GM18907 (cell line): ENCODE results near the gene ERBB4.
"Not testable (repeated sequence)": the region's sequence is repeated elsewhere in the genome, so short reads cannot be mapped to it uniquely, and the experiment has no call there.

Source experiments
- ATAC-seq: cut with Tn5 transposase; IDR thresholded peaks from one replicate; pipeline ENCODE4 v1.9.1; 2021; ENCODE audit warnings: mild to moderate bottlenecking, moderate library complexity; ENCODE audit not compliant: unreplicated experiment

ERBB4 gene

DNA sequence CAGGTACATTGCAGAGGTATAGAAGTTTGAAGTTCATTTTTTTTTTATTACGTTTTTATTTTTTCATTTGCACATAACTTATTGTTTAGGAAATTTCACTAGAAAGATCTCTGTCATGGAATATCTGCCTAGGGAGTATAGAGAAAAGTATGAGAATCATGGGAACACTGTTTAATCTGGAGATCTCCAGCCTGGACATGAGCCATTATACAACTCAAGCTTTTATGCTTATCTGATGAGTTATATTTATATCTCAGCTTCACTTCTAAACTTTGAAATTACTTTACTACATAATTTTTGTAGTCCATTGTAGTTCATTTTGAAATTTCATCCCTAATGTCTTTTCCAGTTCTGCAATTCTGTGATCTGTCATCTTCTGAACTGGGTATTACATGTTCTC lies 515.6 kb downstream of the ERBB4 start:
- no peak for ATAC-seq

DNA sequence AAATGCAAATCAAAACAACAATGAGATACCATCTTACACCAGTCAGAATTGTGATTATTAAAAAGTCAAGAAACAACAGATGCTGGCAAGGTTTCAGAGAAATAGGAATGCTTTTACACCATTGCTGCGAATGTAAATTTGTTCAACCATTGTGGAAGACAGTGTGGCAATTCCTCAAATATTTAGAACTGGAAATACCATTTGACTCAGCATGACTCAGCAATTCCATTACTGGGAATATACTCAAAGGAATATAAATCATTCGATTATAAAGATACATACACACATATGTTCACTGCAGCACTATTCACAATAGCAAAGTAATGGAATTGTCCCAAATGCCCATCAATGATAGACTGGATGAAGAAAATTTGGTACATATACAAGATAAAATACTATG lies 516.7 kb downstream of the ERBB4 start:
- no peak for ATAC-seq

DNA sequence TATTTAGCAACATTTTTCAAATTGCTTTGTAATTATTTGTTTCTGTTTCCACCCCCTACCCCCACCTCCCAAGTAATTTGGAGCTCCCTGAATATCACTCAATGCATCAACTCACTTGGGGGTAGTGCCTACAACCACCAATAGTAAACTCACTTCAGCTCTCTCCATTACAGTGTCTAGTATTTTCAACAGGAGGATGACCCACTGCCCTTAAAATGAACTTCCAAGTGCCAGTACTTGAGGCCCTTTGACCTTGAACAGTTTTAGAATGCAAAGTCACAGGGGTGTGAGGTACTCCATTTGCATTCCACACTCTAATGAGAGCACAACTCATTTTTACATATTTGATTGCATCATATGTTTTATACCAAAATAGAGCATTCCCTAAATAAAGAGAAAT lies 523.0 kb downstream of the ERBB4 start:
- no peak for ATAC-seq

DNA sequence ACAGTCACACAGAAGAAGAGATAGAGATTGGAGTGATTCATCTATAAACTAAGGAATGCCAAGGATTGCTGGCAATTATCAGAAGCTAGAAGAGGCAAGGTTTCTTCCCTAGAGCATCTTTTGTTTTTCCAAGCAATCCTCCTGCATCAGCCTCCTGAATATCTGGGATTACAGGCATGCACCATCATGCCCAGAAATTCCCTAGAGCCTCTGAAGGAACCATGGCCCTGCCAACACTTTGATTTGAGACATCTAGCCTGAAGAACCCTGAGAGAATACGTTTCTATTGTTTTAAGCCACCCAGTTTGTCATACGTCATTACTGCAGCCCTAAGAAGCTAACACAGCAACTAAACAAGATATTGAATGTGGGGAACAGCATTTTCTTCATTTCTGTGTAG lies 525.0 kb downstream of the ERBB4 start:
- ATAC-seq: no peak

DNA sequence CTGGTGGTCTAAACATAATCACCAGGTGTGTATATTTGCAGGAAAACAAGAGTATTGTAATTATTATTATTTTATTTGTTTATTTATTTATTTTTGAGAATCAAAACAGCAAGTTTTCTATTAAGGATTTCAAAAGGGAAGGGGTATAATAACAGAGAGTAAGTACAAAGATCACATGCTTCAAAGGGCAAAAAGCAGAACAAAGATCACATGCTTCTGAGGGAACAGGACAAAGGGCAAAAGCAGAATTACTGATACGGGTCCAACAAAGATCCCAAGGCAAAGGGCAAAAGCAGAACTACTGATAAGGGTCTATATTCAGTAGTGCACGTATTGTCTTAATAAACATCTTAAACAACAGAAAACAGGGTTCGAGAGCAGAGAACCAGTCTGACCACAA lies 528.3 kb downstream of the ERBB4 start:
- ATAC-seq: not testable (repeated sequence)

GRCh38 chr2:212007972-212008371 lies 530.6 kb downstream of the ERBB4 start:
- no peak for ATAC-seq

DNA sequence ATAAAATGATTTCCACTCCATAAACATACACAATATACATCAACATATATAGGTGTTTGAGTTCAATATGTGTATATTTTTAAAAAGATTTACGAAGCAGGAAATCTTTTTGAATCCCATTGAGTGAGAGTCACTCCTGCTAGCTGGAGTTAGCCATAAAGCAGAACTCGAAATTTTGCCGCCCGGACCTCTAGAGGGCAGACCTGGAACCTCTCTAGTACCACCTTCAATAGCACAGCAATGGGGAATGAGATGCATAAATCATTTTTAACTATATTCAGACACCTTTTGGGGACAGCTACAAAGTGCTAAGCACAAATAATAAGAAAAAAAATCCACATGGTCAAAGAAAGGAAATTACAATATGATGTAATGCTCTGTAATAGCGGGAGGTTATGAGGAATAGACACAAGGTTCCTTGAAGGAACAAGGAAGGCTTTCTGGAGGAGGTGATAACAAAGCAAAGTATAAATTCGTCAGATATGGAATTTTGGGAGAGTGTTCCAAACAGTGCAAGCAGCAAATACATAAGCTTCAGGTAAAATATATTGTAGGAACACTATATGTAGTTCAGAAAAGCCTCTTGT lies 533.4 kb downstream of the ERBB4 start:
- peak; percentile 89 for ATAC-seq

GRCh38 chr2:212001325-212001724 lies 537.3 kb downstream of the ERBB4 start:
- no peak for ATAC-seq

GRCh38 chr2:211996857-211997256 lies 541.7 kb downstream of the ERBB4 start:
- no peak for ATAC-seq

GRCh38 chr2:211994806-211995205 lies 543.8 kb downstream of the ERBB4 start:
- no peak for ATAC-seq

DNA sequence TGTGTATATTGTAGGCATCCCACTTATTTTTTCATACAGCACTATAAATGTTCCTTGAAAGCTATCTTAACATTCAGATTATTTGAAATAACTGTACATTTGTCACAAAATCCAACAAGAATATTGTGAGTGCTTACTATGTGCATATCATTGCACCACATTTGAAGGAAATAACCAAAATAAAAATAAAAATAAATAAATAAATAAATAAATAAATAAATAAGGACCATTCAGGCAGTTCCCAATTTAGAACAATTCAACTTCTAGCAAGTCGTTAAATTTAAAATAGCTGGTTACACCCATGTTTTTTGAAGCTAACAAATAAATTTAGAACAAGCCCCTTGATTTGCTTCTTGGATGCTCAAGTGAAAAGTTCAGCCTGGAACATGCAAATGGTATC lies 548.3 kb downstream of the ERBB4 start:
- ATAC-seq: no peak

DNA sequence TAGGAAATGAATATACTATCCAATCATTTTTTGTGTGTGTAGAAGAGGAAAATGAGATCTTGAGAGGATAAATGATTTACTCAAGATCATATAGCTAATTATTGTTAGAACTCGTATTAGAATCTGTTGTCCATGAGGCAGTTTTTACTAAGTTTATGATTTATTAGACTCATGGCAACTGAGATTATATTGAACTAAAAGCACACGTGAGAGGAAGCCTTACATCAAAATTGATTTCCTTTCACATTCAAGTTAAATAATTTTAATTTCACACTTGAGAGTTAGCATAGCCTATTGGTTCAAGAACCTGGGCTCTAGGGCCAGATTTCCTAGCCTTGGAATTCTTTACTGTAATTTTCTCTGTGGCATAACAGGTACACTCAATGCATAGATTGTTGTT lies 552.3 kb downstream of the ERBB4 start:
- ATAC-seq: no peak

DNA sequence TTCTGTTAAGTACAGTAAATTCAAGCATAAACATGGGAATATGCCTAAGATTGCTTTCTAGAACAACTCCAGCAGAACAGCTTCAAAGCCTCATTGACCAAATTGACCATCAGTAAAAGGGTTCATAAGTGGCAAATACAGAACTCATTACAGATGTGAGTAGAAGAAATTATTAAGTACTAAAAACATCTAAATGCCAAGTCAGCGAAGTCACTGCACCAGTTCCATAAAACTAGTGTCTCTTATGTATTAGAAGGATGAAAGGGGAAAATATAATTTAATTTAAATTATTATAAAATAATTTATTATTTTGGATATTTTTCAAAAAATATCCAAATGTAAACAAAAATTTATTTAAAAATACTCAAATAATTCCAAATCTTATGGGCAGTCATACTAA lies 553.2 kb downstream of the ERBB4 start:
- ATAC-seq: no peak

- no peak for ATAC-seq
Measured at GRCh38 chr2:211982162-211982561, 556.4 kb downstream of the ERBB4 start.

DNA sequence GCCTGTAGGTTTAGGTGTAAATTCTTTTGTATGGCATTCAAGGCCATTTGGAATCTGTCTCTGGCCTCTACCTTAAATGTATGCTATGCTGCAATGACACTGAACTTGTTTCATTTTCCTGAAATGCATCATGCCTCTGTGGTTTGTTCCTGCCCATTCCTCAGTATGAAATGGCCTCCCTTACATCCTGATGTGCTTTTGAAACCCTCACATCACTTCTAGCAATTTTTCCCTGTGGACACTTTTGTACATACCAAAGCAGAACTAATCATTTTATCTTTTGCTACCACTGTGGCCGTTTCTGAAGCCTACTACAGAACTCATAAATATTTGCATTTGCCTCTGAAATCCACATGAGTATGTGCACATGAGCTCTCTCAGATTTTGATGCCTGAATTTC lies 557.2 kb downstream of the ERBB4 start:
- no peak for ATAC-seq

DNA sequence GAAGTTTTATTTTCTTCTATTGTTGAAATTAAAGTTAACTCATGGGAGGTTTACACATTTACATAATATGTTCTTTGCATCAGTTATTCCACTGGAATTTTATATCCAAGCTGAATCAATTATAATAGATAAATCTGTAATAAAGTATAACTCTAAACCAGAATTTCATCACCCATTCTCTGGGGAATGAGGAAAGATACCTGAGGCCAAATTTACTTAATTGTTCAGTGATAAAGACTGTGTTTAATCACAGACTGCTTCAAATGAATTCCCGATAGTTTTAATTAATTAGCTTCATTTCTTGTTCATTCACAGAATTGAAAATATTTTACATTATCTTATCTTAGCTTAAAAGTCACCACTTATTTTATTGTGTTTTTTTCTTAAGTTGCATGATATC lies 562.5 kb downstream of the ERBB4 start:
- ATAC-seq: no peak

DNA sequence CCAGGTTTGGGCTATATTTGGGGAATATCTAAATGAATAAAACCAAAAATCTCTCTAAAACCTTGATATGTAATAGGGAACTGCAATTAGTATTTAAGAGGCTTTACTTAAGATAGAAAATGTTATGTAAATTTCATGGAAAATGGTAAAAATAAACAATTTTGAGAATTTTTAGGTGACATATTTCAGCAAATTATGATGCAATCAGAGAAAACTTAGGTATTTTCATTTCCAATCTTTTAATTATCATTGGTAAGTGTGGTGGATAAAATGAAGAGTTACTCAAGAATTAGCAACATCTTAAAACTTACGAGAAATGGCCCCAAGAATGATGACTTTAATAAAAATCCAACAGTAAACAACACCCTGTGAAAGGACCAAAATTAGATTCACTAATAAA lies 571.4 kb downstream of the ERBB4 start:
- ATAC-seq: no peak

DNA sequence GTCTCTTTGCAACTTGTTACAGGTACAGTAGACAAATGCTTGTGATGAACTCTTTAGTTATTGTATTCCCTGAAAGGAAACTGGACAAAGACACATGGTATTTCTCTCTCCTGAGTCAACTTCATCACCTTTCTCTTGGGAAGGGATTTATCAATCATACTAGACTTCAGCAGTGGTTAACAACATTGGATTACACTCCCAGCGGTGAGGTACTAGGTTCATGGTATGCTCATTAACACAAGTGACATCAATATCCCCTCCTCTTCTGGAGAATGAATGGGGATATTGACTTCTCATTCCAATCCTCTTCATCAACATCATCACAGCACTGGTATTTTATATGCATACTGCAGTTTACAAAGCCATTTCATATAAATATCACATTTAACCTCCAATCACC lies 574.6 kb downstream of the ERBB4 start:
- ATAC-seq: no peak

GRCh38 chr2:211957799-211958198 lies 580.8 kb downstream of the ERBB4 start:
- peak; percentile 91 for ATAC-seq

- no peak for ATAC-seq
Measured at GRCh38 chr2:211955648-211956047, 583.0 kb downstream of the ERBB4 start.

DNA sequence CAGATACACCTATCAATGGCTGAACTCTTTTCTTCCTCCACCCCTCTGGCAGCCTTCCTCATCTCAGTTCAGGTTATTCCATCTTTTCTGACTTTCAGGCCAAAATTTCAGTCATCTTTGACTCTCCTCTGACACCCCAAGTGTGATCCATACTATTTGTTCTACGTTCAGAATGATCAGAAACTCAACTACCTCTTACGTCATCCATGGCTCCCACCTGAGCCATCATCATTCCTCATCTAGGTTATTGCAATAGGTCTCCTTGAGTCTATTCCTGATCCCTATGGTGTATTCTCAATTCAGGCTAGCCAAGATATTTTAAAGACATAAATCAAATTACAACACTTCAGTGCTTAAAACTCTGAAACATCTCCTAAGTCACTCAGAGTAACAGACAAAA lies 589.7 kb downstream of the ERBB4 start:
- no peak for ATAC-seq

DNA sequence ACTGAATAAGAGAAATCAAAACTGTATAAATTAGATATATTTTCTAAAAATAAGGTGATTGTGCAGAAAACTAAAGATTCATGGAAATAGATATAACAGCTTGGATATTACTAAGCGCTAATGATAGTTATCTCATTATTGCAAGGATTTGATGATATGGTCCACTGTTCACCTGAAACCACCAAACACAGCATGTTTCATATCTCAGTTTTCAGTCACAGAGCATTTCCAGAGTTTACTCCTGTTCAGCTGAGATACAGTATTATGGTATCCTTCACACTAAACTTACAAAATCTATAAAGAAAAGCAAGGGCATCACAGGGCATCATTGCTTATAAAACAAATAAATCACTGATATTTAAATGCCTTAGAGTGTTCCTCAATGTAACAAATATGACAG lies 591.6 kb downstream of the ERBB4 start:
- no peak for ATAC-seq

DNA sequence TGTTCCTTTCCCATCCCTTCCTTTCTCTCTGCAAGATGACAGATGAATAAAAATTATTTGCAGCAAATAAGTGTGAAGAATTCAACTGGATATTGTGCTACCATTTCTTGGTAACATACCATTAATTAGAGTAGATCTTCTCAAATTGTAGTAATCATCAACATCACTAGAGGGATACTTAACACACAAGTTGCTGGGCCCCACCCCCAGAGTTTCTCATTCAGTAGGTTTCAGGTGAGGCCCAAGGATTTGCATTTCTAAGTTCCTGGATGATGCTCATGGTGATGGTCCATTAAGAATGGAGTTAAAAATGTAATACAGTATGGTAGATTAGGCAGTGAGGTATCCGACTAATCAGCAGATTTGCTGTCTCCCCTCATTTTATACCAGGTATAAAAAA lies 594.0 kb downstream of the ERBB4 start:
- peak; percentile 77 for ATAC-seq

GRCh38 chr2:211942153-211942552 lies 596.4 kb downstream of the ERBB4 start:
- no peak for ATAC-seq
